A549 (cell line): ENCODE data around the gene PTPRCAP. TPM values are rescaled to one million over a fixed set of nuclear protein-coding genes. Genes with fewer than 3 reads are reported as not detected.

Experiments used
- ATAC-seq, 2 experiments: fragments of 200-7000 bp in 1 of 2; fragments of >200 bp in 1 of 2; cut with Nextera tagmentation in 1 of 2; cut with Tn5 transposase in 1 of 2; 3 replicates each; pipeline versions ENCODE4 v1.8.0 to v1.9.1; 2018 to 2020; ENCODE audit warnings: mild to moderate bottlenecking in 1 of 2, moderate library complexity in 1 of 2
- CTCF ChIA-PET: fragments of 300-600 bp; sonication (Branson Sonifier 250); formaldehyde crosslinking; extraction: SDS; loops from one replicate; lab custom pipeline; 2021; ENCODE audit warnings: antibody characterized with exemption, inconsistent platforms; lab: Yijun Ruan, JAX
- POLR2A ChIA-PET: fragments of 350-600 bp; formaldehyde crosslinking; extraction: SDS; loops from one replicate; lab custom pipeline; 2021; ENCODE audit warnings: antibody characterized with exemption, inconsistent platforms; lab: Yijun Ruan, JAX
- DNase-seq, 2 experiments: peaks; one replicate each; pipeline versions ENCODE4 v3.0.0 to v3.0.0-alpha.2; 2011 to 2016; ENCODE audit warnings: low read depth in 1 of 2, low spot score in 1 of 2
- FAIRE-seq: peaks from 2 replicates; lab custom pipeline; 2011; peaks lifted over from hg19 to GRCh38; lab: Jason Lieb, UNC
- H3K27ac ChIP-seq, 2 experiments: fragments of >200 bp; sonication (Bioruptor Twin); formaldehyde crosslinking; 3 replicates each; pipeline ENCODE4 v1.5.1; 2016 to 2017
- H3K4me1 ChIP-seq: fragments of >200 bp; sonication (Bioruptor Twin); formaldehyde crosslinking; 3 replicates; pipeline ENCODE4 v1.6.1; 2016
- H3K4me2 ChIP-seq: fragments of >200 bp; sonication (Bioruptor Twin); formaldehyde crosslinking; 3 replicates; pipeline ENCODE4 v1.6.1; 2016
- H3K4me3 ChIP-seq: fragments of >200 bp; sonication (Bioruptor Twin); formaldehyde crosslinking; 3 replicates; pipeline ENCODE4 v1.5.1; 2016
- H3K9me3 ChIP-seq: fragments of >200 bp; sonication (Bioruptor Twin); formaldehyde crosslinking; 3 replicates; pipeline ENCODE4 v1.6.1; 2016
- CBX8 ChIP-seq: fragments of 200-600 bp; sonication (generic); IDR thresholded peaks from 2 replicates; pipeline ENCODE4 v1.6.1; 2016
- CHD2 ChIP-seq: fragments of 150-350 bp; IDR thresholded peaks from 2 replicates; pipeline ENCODE4 v1.6.1; 2014; ENCODE audit warnings: low read length; ENCODE audit not compliant: partially characterized antibody
- CHD4 ChIP-seq: fragments of 200-600 bp; sonication (generic); IDR thresholded peaks from 2 replicates; pipeline ENCODE4 v1.6.1; 2016; ENCODE audit warnings: antibody characterized with exemption, mild to moderate bottlenecking, borderline replicate concordance
- EHMT2 ChIP-seq: fragments of 200-600 bp; sonication (generic); IDR thresholded peaks from 2 replicates; pipeline ENCODE4 v1.6.1; 2016; ENCODE audit warnings: antibody characterized with exemption, low read depth, mild to moderate bottlenecking, moderate library complexity
- ELK1 ChIP-seq: fragments of 150-350 bp; IDR thresholded peaks from 2 replicates; pipeline ENCODE4 v1.6.1; 2014; ENCODE audit warnings: low read depth, mild to moderate bottlenecking, low read length
- ESRRA ChIP-seq: fragments of 150-350 bp; IDR thresholded peaks from 2 replicates; pipeline ENCODE4 v1.6.1; 2014; ENCODE audit warnings: mild to moderate bottlenecking, low read length, borderline replicate concordance
- FOSB ChIP-seq: fragments of 250-450 bp; sonication (Bioruptor Pico); IDR thresholded peaks from 2 replicates; pipeline ENCODE4 v1.5.0; 2020; ENCODE audit warnings: mild to moderate bottlenecking, moderate library complexity
- FOXS1 ChIP-seq: fragments of 250-450 bp; sonication (Bioruptor Pico); IDR thresholded peaks from 2 replicates; pipeline ENCODE4 v1.5.0; 2020; ENCODE audit warnings: mild to moderate bottlenecking, moderate library complexity
- HES2 ChIP-seq: fragments of >200 bp; sonication (Bioruptor Twin); formaldehyde crosslinking; IDR thresholded peaks from 2 replicates; pipeline ENCODE4 v1.6.1; 2016
- HEYL ChIP-seq: fragments of 250-450 bp; sonication (Bioruptor Pico); IDR thresholded peaks from 2 replicates; pipeline ENCODE4 v1.8.0; 2021; ENCODE audit warnings: mild to moderate bottlenecking, moderate library complexity
- HOXA7 ChIP-seq: fragments of 250-450 bp; sonication (Bioruptor Pico); IDR thresholded peaks from 2 replicates; pipeline ENCODE4 v1.5.0; 2020; ENCODE audit warnings: mild to moderate bottlenecking, moderate library complexity
- HOXB13 ChIP-seq: fragments of 250-450 bp; sonication (Bioruptor Pico); IDR thresholded peaks from 2 replicates; pipeline ENCODE4 v1.5.0; 2020; ENCODE audit warnings: low read depth, mild to moderate bottlenecking, moderate library complexity
- JUN ChIP-seq, 2 experiments: fragments of >200 bp; sonication (Bioruptor Twin); formaldehyde crosslinking; IDR thresholded peaks; 2 replicates in 1 of 2; 3 replicates in 1 of 2; pipeline ENCODE4 v1.6.1; 2016 to 2017
- JUNB ChIP-seq: fragments of >200 bp; sonication (Bioruptor Twin); formaldehyde crosslinking; IDR thresholded peaks from 2 replicates; pipeline ENCODE4 v1.6.1; 2016
- KDM1A ChIP-seq: fragments of 200-600 bp; sonication (generic); IDR thresholded peaks from 2 replicates; pipeline ENCODE4 v1.6.1; 2016; ENCODE audit warnings: low read depth, mild to moderate bottlenecking
- KDM5A ChIP-seq: fragments of 200-600 bp; sonication (generic); IDR thresholded peaks from 2 replicates; pipeline ENCODE4 v1.6.1; 2016; ENCODE audit warnings: antibody characterized with exemption, mild to moderate bottlenecking
- MAX ChIP-seq: IDR thresholded peaks from 2 replicates; pipeline ENCODE4 v1.6.1; 2012
- MYC ChIP-seq: IDR thresholded peaks from 2 replicates; pipeline ENCODE4 v1.6.1; 2012; ENCODE audit warnings: mild to moderate bottlenecking, inconsistent platforms, low read length, improper control_type of control experiment, borderline replicate concordance
- NR3C1 ChIP-seq: fragments of >200 bp; sonication (Bioruptor Twin); formaldehyde crosslinking; IDR thresholded peaks from 3 replicates; pipeline ENCODE4 v1.6.1; 2017
- PBX3 ChIP-seq: IDR thresholded peaks from 2 replicates; pipeline ENCODE4 v1.6.1; 2012
- PHF8 ChIP-seq: fragments of 200-600 bp; sonication (generic); IDR thresholded peaks from 2 replicates; pipeline ENCODE4 v1.6.1; 2016; ENCODE audit warnings: low read depth, mild to moderate bottlenecking, antibody characterized with exemption, moderate library complexity, borderline replicate concordance
- POLR2A ChIP-seq: IDR thresholded peaks from 2 replicates; pipeline ENCODE4 v1.6.1; 2012; ENCODE audit warnings: mild to moderate bottlenecking, low read length
- RAD21 ChIP-seq, 2 experiments: fragments of >200 bp in 1 of 2; sonication (Bioruptor Twin) in 1 of 2; formaldehyde crosslinking in 1 of 2; IDR thresholded peaks in 1 of 2; conservative IDR thresholded peaks in 1 of 2; 2 replicates in 1 of 2; 3 replicates in 1 of 2; pipeline ENCODE4 v1.6.1; 2012 to 2018; ENCODE audit warnings: inconsistent platforms in 1 of 2
- RCOR1 ChIP-seq: fragments of 150-350 bp; IDR thresholded peaks from 2 replicates; pipeline ENCODE4 v1.6.1; 2014; ENCODE audit warnings: antibody characterized with exemption, low read length, low read depth
- RFX5 ChIP-seq: fragments of 450-650 bp; IDR thresholded peaks from 2 replicates; pipeline ENCODE4 v1.7.1; 2014; ENCODE audit warnings: antibody characterized with exemption, mild to moderate bottlenecking, moderate library complexity
- SMC3 ChIP-seq: fragments of >200 bp; sonication (Bioruptor Twin); formaldehyde crosslinking; IDR thresholded peaks from 3 replicates; pipeline ENCODE4 v1.6.1; 2018; ENCODE audit warnings: inconsistent platforms
- TP53 ChIP-seq: fragments of 250-450 bp; sonication (Bioruptor Pico); IDR thresholded peaks from 2 replicates; pipeline ENCODE4 v1.5.0; 2021; ENCODE audit warnings: mild to moderate bottlenecking, moderate library complexity
- ZFP36 ChIP-seq: fragments of 450-650 bp; IDR thresholded peaks from 2 replicates; pipeline ENCODE4 v1.6.1; 2014; ENCODE audit warnings: borderline replicate concordance; ENCODE audit not compliant: partially characterized antibody
- WGBS: methylation state at CpG from one replicate; pipeline ENCODE4 v1.1.6; 2017; ENCODE audit errors: missing lambda C conversion rate; 5-methylcytosine and 5-hydroxymethylcytosine counted together
- polyA minus RNA-seq: library from RNA; depleted of rRNA, polyadenylated mRNA; stranded (reverse); fragments of >200 nt; gene quantifications from 2 replicates; pipeline ENCODE4 v1.2.3, GENCODE V29; 2011; rRNA and poly(A)+ RNA removed
- polyA plus RNA-seq, 4 experiments: library from polyadenylated mRNA; depleted of rRNA in 3 of 4; stranded (reverse); fragments of >200 nt; fragmentation: RNase III in 1 of 4; extraction: RNeasy Plus Mini Kit Qiagen cat#74134 plus additional on column Dnase treatment in 1 of 4; gene quantifications; 2 replicates in 3 of 4; 3 replicates in 1 of 4; pipeline ENCODE4 v1.2.3, GENCODE V29; 2011 to 2017
- TF ChIP-seq, protein P1 (sequence below): fragments of 250-450 bp; sonication (Bioruptor Pico); IDR thresholded peaks from 2 replicates; pipeline ENCODE4 v1.5.0; 2021; ENCODE audit warnings: mild to moderate bottlenecking, moderate library complexity, borderline replicate concordance

The PTPRCAP gene, protein sequence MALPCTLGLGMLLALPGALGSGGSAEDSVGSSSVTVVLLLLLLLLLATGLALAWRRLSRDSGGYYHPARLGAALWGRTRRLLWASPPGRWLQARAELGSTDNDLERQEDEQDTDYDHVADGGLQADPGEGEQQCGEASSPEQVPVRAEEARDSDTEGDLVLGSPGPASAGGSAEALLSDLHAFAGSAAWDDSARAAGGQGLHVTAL
- polyA plus RNA-seq (2011; rRNA removed) (0.19 and 0.34 TPM in 2 replicates), polyA plus RNA-seq (2017; fragmentation: RNase III; extraction: RNeasy Plus Mini Kit Qiagen cat#74134 plus additional on column Dnase treatment) (0.25 to 0.56 TPM (median 0.36 TPM) in 3 replicates), polyA minus RNA-seq (0.25 TPM in 1 of 2 replicates, not detected in the other)
- 1.0 and 1.1 TPM in 2 replicates for polyA plus RNA-seq (2012; cell fraction: cytosol; rRNA removed)
- polyA plus RNA-seq (2012; cell fraction: nucleus; rRNA removed): 6.2 and 11.0 TPM in 2 replicates

- ATAC-seq: no peak
- Histone ChIP-seq H3K9me3 (no peaks in the 10 kb centered on the region), H3K27ac (no peak within 1 kb of the TSS; a peak in 1 of 6 replicates), H3K4me3 (no peak within 1 kb of the TSS), H3K4me2 (no peak within 1 kb of the TSS), H3K4me1 (peaks cover 15% of the 10 kb centered on the region; the same call in 1 of the 3 replicates)
- WGBS: 90% methylated on average over 16 of the region's 26 CpGs
- FAIRE-seq: no peak
- DNase-seq: no peak
- ChIA-PET CTCF (interaction anchor here (1.2 to 2.2 kb wide), 5 partner anchors 9 to 86 kb away, joined by 3 to 6 read pairs (median 6); partner anchors contain the start of genes GPR152, PPP1CA and RPS6KB2), POLR2A (interaction anchor here (2.8 kb wide), 1 partner anchor 36 kb away, joined by 12 read pairs; the partner anchor contains the start of gene PPP1CA)
- TF ChIP-seq ESRRA (no peak), RFX5 (no peak), FOSB (CRISPR knock-in tag) (no peak), SMC3 (no peak), HOXA7 (CRISPR knock-in tag) (no peak), KDM1A (no peak), ZFP36 (no peak), PBX3 (no peak), CBX8 (no peak), NR3C1 (no peak), FOXS1 (no peak), CHD2 (no peak), ELK1 (no peak), HES2 (no peak), JUN (IDR thresholded peaks at IDR 0.05) (no peak), RAD21 (conservative IDR thresholded peaks at IDR 0.05 in 1 of 2, IDR thresholded peaks at IDR 0.05 in 1 of 2) (no peak)
Observed at GRCh38 chr11:67437082-67437808, at the start of gene PTPRCAP. Gene PTPRCAP (minus strand): TSS chr11:67437682. CDS start chr11:67437619, 63 bp downstream.

DNA sequence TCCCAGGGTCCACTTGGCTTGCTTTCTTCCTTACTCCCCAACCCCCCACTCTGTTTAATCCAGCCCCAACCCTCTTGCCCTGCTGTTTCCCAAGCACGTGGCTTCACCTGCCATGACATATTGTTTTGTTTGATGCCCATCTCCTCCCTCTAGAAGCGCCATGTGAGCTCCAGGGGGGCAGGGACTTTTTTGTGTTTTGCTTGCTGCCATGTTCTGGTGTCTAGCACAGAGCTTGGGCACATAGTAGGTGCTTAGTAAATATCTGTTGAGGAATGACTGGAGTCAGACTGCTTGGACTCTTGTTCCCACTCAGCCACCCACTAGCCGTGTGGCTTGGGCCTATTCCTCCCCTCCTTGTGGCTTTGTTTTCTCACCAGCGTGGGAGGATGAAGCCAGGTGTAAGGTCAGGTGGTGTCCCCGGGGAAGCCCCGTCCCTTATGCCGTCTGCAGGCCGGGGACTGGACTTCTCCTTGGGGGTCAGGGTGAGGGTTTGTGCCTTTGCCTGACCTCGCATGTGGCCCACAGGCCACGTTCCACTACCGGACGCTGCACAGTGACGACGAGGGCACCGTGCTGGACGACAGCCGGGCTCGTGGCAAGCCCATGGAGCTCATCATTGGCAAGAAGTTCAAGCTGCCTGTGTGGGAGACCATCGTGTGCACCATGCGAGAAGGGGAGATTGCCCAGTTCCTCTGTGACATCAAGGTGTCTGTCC, 49.2 kb upstream of the PTPRCAP start:
- CTCF ChIA-PET: interaction anchor here (1.5 to 1.9 kb wide), 2 partner anchors 85 to 141 kb away, joined by 3 to 4 read pairs; partner anchors contain the start of gene PPP1CA
- TF ChIP-seq MYC: no peak
- TF ChIP-seq POLR2A: no peak
- TF ChIP-seq, protein P1, sequence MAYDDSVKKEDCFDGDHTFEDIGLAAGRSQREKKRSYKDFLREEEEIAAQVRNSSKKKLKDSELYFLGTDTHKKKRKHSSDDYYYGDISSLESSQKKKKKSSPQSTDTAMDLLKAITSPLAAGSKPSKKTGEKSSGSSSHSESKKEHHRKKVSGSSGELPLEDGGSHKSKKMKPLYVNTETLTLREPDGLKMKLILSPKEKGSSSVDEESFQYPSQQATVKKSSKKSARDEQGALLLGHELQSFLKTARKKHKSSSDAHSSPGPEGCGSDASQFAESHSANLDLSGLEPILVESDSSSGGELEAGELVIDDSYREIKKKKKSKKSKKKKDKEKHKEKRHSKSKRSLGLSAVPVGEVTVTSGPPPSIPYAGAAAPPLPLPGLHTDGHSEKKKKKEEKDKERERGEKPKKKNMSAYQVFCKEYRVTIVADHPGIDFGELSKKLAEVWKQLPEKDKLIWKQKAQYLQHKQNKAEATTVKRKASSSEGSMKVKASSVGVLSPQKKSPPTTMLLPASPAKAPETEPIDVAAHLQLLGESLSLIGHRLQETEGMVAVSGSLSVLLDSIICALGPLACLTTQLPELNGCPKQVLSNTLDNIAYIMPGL: no peak
- no peak for TF ChIP-seq MAX
- TF ChIP-seq RCOR1: no peak
- no peak for TF ChIP-seq JUNB
- TF ChIP-seq HOXB13 (CRISPR knock-in tag): no peak
- no peak for TF ChIP-seq ZFP36
- TF ChIP-seq ELK1: no peak
- no peak for TF ChIP-seq CHD4
- TF ChIP-seq TP53: no peak
- no peak for TF ChIP-seq KDM5A
- no peak for TF ChIP-seq HEYL (CRISPR knock-in tag)
- no peak for TF ChIP-seq HOXA7 (CRISPR knock-in tag)
- no peak for TF ChIP-seq PHF8
- TF ChIP-seq ESRRA: no peak
- no peak for TF ChIP-seq EHMT2

More for the DNA sequence above, 49.2 kb upstream of the PTPRCAP start:
- FAIRE-seq (no peak), ATAC-seq (no peak), DNase-seq (no peak)
- peaks cover 11% of the 10 kb centered on the region; the same call in 2 of the 3 replicates for H3K4me1 ChIP-seq
- H3K9me3 ChIP-seq: no peaks in the 10 kb centered on the region
- H3K4me3 ChIP-seq: no peak overlapping the region
- no peak overlapping the region for H3K27ac ChIP-seq
- no peak overlapping the region for H3K4me2 ChIP-seq
- POLR2A ChIA-PET: no interaction called here
- WGBS: 92% methylated on average over 16 of the region's 20 CpGs
